Right renal cortex interstitium (tissue), 3 donors: ENCODE results near the gene PDE6A. TPM values are rescaled to one million over a fixed set of nuclear protein-coding genes. Genes with fewer than 3 reads are reported as not detected.
"Not testable (repeated sequence)": the region's sequence is repeated elsewhere in the genome, so short reads cannot be mapped to it uniquely, and the experiment has no call there.

Experiments used
- DNase-seq, 3 donors: peaks; one replicate each; pipeline ENCODE4 v3.0.0-alpha.2; 2013; ENCODE audit warnings: low read depth in 3 of 3, low spot score in 2 of 3
- polyA plus RNA-seq, 3 donors: library from polyadenylated mRNA; unstranded; fragments of 120-200 nt; gene quantifications; one replicate each; pipeline ENCODE4 v1.2.1, GENCODE V29; 2013; ENCODE audit not compliant: insufficient read length in 3 of 3

The PDE6A gene
- polyA plus RNA-seq, 3 donors = 0.10 to 0.14 (median 0.14) TPM

DNA sequence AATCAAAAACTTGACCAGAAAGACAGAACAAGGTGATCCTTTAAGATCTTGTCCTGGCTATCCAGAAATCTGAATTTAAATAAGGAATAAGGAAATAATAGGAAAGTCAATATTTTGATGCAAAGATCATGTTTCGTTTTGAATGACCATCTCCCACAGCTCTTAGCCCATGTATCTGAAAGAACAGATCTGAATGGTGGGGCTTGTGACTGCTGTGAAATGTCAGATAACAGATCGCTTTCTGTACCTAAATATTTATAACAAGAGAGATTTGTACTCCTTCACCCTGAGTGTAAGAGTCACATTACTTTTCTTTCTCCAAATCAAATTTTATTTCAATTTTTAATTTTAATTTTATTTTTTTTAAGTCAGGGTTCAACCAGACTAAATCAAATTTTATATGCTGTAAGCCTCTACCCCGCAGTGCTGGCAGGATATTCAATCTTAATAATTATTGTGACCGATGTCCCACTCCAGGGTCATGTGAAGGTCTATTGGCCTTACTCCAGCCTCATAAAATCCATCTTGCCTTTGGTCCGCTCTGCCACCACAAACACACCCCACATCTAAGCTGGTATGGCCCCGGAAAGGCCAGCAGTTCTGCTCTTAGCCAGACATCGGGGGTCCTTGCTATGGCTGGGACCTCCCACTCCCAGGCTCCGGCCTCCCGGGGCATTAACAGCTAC is 9.0 kb upstream of the PDE6A start:
- DNase-seq = no peak

DNA sequence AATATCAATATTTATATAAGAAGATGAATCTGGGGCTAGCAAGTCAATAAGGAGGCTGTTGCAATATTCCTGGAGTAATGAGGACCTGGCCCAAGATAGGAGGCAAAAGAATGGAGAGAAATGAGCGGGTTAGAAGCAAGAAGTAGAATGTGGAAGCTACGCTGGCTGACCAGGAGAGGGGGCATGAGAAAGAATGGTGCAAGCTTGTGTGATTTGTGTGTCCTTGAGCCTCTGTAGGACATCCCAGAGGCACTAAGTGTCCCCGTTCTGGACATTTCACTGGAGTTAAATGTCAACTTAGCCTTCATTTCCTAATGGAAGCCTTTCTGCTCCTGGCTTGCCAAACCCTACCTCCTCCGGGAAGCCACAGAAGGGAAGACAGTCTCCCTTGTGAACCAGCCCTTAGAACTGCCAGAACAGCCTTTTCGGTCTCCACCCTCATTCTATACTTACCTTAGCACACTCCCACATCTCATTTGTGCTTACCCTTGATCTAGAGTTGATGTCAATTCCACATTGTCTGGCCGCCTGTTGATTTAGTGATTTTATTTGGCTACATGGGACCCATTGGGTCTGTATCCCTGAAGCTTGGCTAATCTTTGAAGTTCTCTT is 6.7 kb upstream of the PDE6A start:
- DNase-seq = no peak

DNA sequence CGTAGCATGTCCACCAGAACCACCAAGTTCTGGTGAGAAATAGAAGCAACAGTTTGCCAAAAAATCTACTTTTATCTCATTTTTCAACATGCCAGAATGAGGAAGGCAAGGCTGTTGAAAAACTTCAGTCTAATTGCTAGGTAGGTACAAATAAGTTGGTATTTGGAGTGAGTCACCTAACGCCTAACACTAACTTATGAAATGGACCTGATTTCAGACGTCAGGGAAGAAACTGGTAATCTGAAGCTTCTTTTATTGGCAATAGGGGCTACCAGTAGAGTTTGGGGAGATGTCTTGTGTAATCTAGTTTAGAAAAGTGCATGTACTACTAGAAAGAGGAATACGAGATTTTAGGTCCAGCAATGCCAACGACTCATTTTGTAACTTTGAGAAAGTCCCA is 4.4 kb upstream of the PDE6A start:
- no peak for DNase-seq

DNA sequence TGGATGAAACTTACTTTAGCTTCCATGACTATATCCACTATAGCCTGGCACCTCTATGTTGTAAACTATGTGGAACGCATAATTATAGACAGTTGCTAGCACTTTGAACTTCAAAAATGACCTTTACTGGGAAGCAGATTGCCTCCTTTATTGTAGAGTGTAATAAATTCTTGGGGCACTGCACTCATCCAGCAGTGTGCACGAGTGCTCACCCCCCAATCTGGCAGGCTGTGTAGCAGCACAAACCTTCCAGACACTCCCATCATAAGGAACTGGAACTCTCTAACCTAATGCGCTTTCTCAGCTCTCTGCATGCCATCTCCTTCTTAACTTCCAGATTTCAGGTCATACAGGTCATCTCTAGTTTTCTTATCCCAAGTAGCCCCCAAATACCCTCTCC is 1.5 kb upstream of the PDE6A start:
- no peak for DNase-seq

DNA sequence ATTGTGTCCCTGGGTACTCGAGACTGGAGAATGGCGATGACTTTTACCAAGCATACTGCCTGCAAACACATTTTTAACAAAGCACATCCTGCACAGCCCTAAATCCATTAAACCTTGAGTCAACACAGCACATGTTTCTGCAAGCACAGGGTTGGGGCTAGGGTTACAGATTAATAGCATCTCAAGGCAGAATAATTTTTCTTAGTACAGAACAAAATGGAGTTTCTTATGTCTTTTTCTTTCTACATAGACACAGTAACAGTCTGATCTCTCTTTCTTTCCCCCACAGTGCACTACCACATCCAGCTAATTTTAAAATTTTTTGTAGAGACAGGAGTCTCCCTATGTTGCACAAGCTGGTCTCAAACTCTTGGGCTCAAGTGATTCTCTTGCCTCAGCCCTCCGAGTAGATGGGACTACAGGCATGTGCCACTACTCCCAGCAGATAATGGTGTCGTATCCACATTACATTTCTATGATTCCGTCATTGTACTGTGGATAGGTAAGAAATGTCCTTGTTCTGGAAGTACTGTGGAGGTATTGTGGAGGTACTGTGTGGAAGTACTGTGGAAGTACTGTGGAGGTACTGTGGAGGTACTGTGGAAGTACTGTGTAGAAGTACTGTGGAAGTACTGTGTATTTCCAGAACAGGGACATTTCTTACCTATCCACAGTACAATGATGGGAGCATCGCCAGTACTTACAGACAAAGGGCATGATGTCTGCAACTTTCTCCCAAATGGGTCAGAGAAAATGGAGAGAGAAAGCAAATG is 1.2 kb downstream of the PDE6A start:
- not testable (repeated sequence) for DNase-seq

DNA sequence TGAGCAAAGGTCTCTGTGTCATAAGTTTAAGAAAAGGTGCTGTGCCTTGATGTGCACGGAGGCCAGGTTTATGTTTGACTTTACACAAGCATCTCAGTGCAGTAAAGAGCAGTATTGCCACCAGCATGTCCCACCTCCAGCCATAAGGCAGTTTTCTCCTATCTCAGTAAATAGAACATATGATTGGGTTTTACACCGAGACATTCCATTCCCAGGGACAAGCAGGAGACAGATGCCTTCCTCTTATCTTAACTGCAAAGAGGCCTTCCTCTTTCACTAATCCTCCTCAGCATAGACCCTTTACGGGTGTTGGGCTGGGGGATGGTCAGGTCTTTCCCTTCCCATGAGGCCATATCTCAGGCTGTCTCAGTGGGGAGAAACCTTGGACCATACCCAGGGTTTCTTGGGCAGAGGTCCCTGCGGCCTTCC is 1.8 kb downstream of the PDE6A start:
- DNase-seq = not testable (repeated sequence)

DNA sequence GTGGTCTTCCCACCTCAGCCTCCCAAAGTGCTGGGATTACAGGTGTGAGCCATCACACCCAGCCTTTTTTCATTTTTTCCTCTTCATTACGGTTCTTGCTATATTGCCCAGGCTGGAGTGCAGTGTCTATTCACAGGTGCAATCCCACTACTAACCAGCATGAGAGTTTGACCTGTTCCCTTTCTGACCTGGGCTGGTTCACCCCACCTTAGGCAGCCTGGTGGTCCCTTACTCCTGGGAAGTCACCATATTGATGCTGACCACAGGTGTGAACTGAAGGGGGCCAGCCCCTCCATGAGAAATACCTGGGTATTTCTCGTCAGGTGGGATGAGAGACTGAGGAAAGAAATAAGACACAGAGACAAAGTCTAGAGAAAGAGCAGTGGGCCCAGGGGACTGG is 2.4 kb downstream of the PDE6A start:
- DNase-seq = no peak

DNA sequence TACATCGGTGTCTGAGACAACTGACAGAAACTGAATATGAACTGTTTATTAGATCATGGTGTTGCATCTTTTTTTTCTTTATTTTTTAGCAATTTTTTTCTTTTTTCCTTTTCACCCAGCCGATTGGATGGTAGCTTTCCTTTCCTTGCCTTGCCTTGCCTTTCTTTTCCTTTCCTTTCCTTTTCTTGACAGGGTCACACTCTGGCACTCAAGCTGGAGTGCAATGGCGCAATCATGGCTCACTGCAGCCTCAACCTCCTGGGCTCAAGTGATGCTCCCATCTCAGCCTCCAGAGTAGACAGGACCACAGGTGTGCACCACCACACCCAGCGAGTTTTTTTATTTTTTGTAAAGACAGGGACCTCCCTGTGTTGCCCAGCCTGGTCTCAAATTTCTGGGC is 2.8 kb downstream of the PDE6A start:
- no peak for DNase-seq

DNA sequence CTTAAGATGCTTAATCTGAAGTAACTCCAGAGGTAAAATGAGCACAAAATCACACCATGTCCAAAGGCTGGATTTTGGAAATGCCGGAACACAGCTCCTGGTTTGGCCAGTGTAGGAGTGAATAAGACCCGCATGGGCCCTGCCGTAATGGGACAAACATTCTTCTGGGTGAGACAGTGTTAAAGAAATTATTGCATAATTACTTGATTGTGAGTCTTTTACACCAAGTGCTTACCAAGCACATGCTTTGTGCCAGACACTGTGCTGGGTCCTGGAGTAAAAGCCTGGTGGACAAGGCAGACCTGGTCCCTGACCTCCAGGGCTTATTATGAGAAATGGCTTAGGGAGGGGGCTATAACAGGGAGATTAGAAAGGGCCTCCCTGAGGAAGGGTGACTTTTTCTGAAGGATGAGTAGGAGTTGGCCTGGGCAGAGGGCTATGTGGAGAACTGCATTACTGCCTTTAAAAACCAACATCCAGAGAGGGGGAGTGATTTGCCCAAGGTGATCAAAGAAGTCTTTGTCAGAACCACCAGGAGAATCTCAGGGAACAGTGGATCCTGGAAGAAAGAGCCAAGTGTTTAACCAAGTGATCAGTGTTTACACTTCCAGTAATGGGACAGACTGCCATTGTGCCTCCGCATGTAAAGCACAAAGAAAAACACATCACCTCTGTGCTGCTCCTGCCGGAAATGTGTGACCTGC is 3.5 kb downstream of the PDE6A start:
- DNase-seq = no peak

DNA sequence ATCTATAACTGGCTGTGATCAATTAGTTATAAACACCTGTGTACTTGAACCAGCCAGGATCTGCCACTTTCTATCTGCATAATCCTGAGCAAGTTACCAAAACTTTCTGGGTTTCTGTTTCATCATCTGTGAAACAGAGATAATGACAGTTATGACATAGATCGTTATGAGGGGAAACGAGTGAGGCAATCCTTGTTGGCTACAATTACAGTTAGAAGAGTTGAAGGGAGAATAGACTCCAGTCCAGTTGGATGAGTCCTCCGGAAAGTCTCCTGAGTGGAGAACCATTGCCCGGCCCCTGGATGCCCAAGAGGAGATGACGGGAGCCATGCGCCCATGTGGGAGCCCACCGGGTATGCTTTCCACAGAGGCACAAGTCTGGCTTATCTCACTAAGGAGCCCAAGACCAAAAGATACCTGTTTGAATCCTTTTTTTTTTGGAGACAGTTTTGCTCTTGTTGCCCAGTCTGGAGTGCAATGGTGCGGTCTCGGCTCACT is 4.5 kb downstream of the PDE6A start:
- no peak for DNase-seq

DNA sequence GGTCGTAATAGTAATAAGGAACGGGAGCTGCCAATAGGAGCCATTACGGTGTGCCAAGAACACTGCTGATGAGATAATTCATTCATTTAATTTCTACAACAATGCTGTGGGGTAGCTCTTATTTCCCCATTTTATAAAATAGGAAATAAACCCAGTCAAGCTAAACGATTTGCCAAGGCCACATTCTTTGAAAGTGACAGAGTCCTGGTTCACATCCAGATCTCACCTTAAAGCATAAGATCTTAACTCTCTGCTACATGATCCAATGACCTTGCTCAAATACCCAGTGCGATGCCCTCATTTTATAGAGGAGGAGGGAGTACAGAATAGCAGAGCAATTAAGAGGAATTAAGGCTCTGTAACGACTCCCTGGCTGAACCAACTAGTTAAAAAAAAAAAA is 5.0 kb downstream of the PDE6A start:
- DNase-seq = no peak

DNA sequence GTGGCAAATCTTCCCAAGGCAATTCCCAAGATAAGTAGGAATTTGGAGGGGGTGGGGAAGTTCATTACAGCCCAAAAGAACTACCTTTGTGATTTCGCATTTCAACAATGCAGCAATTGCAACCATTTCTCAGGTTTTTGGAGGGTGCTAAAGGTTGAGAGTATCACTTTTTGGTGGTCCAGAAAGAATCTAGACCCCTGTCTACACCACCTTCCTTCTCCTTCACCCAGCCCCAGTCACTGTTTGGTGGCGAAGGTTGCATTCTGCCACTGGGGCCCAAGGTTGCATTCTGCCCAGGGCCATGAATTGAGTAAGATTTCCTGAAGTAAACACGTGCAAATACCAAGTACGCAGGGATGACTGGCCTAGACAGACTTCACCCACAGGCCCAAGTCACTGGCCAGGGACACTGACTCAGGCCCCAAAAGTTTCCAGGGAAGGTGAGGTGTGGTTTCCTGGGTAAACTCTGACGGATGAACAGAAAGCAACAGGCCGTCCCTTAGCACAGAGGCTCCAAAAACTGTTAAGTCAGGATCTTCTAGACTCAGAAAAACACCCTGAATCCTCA is 5.7 kb downstream of the PDE6A start:
- DNase-seq = no peak

DNA sequence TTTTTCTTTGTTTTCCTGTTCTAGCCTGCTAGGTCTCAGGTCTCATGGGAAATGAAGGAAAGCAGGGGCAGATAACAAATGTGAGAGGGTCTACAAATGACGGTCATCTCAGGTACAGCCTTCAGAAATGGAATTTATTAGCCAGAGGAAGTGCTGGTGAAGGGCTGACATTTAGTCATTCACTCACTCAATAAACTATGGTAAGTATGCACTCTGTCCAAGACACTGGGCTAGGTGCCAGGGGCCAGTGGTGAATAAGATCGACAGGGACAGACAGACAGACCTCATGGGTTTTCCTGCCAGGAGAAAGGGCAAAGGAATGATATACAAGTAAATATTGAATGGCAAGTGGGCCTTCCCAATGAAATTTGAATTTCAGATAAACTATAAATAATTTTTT is 6.3 kb downstream of the PDE6A start:
- no peak for DNase-seq

DNA sequence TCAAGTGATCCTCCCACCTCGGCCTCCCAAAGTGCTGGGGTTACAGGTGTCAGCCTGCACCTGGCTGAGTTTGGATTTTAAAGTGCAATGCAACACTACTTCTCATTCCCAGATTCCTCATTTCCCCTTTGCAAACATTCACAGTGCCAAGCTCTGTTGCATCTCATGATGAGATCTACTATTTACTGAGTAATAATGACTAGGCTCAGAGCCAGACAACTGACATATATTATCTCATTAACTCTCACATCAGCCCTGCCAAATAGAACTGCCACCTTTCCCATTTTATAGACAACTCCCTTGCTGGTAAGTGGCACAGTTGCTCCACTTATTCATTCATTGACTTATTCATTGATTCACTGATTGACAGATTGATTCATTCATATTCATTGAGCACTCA is 7.0 kb downstream of the PDE6A start:
- no peak for DNase-seq

DNA sequence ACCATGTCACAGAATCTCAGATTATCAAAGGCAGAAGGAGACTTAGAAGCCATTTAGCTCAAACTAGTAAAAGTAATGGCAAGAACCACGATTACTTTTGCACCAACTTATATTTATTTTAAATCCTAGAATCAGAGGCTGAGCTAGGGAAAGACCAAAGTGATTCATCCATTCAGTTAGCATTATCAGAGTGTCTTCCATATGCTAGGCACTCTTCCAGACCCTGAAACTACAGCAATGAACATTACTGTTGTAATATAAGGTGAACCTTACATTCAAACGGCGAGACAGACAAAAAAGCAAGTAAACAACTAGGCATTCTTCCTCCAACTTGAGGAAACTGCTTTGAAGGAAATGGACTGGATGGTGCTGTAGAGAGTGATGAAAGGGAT is 7.9 kb downstream of the PDE6A start:
- no peak for DNase-seq

DNA sequence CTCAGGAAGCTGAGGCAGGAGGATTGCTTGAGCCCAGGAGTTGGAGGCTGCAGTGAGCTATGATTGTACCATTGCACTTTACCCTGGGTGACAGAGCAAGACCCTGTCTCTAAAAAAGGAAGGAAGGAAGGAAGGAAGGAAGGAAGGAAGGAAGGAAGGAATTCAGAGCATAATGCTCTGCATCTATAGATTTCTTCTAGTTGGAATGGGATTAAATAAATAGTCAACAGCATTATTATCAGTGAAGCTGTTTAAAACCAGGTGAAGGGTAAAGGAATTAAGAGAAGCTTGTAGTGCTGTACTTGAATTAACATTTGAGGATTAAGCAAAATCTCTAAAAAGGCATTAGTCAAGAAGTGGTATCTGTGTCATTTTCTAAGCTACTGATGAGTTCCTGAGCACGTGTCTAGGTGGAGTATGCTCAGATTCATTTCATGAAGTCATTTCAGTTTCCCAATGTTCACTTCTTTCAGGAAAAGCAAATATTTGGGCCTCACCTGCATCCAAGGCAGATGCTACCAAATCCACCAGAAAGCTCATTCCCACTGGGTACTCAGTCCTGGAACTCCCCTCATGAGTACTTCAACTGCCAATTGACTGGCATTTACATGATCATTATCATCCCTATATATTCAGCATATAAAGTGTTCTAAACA is 8.4 kb downstream of the PDE6A start:
- no peak for DNase-seq

DNA sequence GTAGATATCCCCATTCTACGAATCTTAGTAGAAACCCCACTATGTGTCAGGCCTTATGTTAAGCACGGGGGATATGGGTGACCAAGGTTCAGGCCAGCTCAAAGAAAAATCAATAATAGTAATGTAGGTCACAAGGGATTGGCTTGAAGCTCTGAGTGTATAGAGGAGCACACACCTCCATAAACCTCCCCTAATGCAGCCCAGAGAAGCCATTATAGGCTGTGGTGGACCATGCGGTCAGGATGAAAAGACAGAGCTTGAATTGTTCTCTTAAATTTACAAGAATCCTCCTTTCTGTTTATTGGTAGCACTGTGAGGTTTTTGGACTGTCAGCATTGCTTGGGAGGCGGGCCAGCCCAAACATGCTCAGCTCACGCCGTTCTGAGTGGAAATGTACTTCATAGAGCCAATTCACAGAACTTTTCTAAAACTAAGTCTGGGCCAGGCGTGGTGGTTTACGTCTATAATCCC is 9.1 kb downstream of the PDE6A start:
- no peak for DNase-seq

DNA sequence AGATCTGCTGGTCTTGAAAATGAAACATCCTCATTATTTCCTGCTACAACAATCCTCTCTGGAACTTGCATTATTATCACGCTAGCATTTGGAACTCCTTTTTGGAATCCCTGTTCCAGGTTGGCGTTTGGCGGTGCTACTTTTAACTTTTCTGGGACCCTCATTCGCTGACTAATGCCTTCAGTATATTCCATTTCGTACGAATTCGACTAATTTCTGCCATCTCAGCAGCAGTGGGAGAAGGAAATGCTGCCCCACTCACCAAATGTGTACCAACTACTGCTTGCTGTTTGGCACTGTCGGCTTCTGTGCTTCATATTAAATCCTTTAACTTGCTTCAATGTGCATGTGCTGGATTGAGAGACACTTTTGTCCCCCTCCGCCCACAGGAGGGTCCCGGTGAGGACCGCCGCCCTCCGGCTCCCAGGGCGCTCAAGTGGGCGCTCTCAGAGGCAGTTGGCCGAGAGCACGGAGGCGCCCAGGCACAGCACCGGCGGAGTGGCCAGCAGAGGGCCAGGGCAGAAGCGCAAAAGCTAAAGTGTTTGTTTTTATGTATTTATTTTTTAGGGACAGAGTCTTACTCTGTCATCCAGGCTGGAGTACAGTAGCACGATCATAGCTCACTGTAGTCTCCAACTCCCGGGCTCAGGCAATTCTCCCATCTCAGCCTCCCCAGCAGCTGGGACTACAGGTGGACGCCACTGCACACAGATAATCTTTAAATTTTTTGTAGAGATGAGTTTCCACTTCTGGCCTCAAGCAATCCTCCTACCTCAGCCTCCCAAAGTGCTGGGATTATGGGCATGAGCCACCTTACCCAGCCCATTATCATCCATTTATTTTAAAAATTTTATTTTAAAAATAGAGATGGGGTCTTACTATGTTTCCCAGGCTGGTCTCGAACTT is 11.9 kb downstream of the PDE6A start:
- no peak for DNase-seq

DNA sequence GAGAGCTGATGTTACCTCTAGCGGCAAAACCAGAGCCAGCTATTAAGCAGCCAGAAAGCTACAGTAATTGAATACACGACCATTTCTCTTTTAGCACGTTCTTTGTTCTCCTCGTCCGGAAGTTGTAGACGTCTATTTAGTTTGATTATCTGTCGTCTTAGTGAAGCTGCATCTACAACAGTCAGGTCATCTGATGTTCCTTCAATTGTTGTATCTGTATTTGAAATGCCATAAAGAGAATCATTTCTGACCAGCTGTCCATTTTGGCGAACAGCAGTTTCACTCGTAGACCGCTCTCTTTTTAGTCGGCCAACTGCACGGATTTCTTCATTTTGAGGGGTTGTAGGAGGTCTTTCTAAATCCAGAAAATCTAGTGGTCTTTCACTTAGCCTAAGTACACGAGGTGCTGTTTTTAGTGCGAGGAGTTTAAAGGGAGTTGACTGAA is 12.6 kb downstream of the PDE6A start:
- DNase-seq = no peak
